Activated CD4-positive, alpha-beta T cell treated with anti-CD3 and anti-CD28 coated beads for 1 hour (primary cell): ENCODE data around the gene SDK1.

ENCODE experiments used
- DNase-seq: peaks from one replicate; pipeline ENCODE4 v3.0.0-alpha.2; 2020

Gene SDK1

DNA sequence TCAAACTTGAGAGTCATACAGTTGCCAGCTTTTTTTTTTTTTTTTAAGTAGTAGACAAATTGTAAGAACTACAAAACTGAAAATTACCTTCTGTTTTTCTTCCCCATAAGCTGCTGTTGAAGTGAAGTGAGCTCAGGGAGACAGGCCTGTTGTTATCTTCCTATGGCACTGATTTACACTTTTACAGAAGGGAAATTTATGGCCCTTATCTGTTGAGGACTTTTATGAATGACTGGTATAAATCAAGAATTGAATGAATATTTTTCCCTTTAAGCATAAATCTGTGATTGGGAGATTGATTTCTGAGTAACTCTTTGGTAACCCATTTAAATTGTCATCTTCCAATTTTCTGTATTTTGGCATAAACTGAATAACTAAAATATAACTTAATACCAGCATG lies 124.0 kb downstream of the SDK1 start:
- DNase-seq = no peak

DNA sequence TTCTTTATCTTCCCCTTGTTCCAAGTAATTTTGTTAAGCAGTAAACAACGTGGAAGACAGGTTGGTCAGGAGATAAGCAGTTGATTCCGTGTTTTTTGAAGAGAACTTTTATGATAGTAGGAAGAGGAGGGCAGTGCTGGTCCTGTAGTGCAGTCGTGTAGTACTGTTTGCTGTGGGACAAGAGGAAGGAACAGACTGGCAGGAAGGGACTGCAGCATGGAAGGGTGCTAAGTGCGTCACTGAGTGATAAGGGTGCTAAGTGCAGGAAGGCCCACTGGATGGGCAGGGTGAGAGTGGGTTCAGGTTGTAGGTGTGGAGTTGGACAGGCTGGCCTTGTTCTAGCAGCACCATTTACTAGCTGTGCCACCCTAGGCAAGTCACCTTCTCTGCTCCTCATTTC lies 125.0 kb downstream of the SDK1 start:
- no peak for DNase-seq

DNA sequence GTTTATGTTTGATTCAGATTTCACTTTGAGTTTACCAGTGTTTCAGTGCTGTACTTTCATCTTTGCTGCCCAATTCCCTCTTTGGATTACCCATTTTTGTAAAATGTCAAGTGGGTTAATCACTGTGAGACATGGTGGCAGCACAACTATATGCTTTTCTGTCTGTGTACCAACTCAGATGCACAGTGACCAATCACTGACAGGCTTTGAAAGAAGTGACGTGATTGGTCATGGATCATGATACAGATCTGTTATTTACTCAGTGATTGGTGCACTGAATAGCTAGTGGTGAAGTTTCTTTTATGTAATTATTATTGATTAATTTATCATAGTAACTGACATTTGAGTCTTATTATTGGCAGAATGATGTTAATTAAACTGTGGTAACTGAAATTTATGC lies 126.9 kb downstream of the SDK1 start:
- DNase-seq = no peak

DNA sequence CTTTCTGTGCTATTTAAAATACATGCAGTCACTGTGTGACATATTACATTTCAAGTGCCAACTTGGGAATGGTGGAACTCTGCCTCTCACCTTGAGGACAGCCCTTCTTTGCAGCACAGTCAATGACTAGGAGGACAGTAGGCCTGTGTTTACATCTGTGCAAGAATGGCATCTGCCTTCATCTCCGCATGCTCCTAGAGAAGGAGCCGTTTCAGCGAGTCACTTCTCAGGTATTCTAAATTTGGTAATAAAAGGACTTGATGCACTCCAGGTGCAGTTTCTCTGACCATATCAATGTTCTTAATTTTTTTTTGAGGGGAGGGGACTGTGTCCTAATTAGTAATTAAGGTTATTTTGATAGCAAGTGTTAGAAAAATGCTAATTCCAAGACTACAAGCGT lies 128.9 kb downstream of the SDK1 start:
- no peak for DNase-seq

DNA sequence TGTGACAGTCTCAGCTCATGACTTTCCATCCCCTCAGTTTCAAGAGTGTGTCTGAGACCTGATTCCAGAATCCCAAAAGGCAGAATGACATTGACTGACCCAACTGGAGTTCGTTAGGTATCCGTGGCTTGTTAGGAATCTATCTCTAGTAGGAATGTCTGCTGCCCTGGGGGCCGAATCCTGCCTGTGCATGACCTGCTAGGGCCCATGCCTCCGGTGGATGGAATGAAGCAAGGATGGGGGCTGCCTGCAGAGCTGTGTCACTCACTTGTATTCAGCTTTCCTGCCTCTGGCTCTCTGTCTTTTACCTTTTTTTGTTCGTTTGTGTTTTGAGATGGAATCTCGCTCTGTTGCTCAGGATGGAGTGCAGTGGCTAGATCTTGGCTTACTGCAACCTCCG lies 129.5 kb downstream of the SDK1 start:
- no peak for DNase-seq

DNA sequence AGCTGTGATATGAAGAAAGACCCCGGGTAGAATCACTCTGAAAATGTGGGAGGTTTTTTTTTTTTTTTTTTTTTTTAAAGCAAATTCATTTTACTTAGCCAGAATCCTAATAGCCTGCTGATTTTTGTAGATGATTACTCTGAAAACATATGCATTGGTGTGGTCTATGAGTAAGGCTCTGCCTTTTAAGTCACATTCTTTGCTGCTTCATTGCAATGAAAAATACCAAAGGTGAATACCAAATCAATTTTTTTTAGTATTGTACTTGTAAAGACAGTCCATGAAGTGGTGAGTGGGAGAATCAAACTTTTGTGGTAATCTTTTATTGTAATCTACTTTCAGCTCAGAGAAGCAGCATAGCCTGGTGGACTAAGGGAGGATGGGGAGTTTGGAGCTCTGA lies 130.3 kb downstream of the SDK1 start:
- no peak for DNase-seq

DNA sequence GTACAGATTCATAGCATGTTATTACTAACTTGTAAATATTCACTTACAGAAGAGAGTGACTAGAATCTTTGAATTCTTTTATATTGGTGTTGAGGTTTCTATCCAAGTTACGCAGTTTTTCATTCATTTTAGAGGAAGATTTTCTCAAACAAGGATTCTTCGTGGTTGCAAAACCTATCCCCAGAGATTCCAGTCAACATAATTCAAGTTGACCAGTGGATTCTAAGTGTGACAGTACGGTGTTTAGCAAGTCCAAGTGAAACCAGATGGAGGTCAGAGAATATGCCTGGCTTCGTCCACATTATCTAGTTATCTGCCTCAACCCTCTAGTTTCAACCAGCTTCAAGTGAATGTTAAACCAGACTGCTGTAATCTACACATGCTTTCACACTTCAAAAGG lies 131.9 kb downstream of the SDK1 start:
- DNase-seq = no peak

DNA sequence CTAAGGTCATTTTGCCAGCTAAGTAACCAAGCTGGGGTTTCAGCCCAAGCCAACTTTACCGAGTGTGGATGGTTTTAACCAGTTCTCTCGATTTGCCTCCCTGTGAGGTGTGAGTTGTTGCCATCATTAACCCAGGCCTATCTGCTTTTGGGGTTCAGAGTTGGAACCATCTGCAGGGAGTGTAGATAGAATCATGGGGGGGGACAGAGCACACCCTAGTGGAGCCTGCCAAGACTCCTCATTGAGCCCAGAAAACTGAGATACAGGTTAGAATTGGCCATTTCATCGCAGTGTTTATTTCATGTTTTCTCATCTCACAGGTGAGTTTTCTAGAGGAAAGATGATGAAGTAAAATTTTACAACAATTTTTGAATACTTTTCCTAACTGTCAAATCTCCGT lies 133.6 kb downstream of the SDK1 start:
- DNase-seq = no peak

DNA sequence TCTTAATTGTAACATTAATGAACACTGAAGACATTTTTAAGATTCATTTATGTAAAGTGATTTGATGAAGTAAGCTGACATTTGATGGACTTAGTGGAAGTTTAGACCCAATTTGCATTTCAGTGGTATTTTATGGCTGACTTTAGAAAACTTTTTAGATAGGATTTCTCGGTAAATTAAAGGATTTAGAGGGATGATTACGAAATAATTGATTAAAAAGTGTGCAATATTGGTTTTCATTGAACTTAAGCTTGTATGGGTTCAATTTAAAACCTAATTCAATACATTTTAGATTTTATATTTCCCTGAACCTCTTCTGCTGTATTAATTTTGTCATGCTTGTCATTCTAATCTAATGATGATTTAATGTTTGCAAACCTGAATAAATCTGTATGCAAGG lies 135.1 kb downstream of the SDK1 start:
- DNase-seq = no peak

DNA sequence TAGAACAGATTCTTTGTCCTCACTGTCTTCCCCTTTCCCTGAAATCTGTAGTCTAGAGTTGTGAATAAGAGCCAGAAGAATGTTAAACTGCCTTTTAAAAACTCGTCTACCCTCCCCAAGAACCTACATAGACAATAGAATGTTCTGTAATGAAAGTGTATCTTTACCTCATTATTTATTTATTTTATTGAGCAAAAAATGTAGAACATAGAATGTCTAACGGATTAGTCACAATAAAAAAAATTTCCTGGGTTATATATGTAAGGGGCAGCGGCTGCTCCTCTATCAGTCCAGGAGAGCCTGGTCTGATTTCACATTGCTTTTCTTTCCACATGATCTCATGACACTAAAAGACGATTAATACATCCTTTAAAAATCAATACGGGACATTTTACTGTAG lies 135.7 kb downstream of the SDK1 start:
- DNase-seq = no peak

DNA sequence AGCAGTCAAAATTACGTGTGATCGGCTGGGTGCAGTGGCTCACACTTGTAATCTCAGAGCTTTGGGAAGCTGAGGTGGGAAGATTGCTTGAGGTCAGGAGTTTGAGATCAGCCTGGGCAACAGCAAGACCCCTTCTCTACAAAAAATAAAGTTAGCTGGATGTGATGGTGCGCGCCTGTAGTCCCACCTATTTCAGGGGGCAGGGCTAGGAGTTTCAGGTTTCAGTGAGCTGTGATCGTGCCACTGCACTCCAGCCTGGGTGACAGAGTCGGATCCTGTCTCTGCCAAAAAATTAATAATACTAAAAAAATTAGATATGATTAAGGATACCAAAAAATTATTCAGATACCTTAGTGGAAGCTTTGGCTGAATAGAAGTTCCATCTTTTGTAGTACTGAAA lies 136.4 kb downstream of the SDK1 start:
- DNase-seq = no peak

DNA sequence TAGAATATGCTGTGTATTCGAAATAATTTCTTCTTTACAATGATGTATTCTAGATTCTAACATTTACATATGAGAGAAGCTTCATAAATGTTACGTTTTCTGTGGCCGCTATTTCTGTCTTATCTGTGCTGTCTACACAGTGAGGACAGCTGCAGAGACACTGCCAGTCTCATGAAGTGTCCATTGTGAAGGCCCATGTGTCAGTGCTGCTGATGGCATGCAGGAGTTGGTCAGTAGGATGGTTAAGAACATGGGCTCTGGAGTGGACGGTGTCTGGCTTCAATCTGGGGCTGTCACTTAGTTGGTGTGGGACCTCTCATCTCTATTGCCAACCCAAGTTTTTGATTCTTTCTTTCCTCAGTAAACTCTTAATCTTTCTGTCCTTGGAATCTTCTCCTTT lies 137.3 kb downstream of the SDK1 start:
- DNase-seq = no peak

DNA sequence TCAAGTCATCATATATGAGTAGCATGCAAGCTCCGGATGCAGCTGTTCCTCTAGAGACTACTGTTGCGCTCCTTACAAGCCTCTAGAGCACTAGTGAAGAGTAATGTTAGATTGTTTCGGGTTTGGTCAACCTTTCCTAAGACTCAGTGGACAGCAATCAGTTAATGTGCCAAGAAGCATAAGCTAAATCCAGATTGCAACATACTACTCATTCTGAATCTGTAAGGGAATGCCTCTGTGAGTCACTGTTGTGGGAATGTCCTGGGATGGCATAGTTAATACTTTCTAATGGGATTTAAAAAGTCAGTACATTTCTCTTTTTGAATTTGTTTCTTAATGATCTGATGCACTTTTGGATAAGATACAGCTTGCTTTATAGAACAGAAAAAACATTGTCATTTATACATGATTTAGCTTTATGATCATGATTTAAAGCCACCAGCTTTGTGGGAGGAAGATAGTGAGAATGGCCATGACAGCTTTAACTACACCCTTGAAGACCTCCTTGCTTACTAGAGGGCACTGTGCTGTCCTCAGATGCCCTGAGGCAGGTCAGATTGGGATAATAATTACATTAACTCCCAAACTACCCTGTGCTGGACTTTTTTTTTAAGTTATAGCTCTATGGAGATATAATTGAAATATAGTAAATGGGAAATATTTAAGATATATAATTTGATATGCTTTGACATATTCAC lies 138.4 kb downstream of the SDK1 start:
- no peak for DNase-seq

DNA sequence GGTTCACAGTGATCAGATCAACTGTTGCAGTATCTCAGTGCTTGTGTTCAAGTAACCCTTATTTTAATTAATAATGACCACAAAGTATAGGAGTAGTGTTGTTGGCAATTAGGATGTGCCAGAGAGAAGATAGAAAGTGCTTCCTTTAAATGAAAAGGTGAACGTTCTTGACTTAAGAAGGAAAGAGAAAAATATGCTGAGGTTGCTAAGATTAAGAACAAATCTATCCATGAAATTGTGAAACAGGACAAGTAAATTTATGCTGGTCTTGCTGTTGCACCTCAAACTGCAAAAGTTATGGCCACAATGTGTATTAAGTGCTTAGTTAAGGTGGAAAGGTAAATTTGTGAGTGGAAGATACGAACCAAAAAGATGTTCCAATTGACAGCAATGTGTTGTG lies 139.5 kb downstream of the SDK1 start:
- DNase-seq = no peak

DNA sequence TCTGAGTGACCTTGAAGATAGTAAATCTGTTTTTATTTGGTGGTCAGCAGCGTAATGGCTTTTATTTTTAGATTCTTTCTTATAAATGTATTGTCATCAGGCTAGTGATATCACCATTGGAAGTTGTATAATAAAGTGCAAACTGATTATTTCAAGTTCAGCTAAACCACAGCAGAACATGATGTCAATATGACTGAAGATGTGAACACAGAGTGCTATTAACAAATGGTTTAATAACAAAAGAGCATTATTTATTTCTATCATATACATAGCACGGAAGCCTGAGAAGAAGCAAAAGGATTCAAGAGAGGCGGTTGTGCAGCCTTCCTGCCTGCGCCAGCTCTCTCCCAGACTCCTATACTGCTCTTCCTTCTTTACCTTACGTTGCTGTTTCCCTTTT lies 142.7 kb downstream of the SDK1 start:
- DNase-seq = no peak

DNA sequence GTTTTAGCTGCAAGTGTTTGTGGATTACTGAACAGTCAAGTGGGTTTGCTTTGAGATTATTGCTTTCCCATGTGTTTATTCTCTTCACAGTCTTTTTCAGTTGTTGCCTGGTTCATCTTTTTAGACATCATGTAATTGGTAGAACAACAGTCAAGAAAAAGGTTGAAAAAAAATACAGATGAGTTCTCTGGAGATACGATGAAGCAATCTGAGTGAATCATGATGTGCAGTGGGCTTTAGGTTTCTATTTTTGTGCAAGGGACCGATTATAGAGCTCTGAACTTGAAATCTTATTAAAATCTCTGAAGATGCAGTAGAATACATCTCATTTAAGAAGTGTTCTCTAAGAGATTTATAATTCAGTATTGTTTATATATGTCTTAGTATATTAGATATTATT lies 145.7 kb downstream of the SDK1 start:
- no peak for DNase-seq

DNA sequence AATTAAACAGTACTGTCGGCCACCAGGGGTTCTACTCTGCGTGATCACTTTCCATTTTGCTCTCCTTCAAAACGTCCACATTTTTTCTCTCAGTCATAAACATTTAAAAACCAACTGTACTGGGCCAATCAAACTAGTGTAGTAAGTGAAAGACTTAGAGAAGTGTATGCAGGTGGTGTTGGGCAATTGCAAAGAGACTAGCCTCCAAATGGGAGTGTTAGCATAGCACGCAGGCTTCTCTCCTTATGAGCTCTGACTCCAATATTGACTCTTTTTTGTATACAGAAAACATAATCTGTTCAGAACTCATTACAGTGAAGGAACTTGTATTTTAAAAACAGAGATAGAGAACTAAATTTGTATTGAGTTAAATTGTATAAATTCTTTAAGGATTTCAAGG lies 150.6 kb downstream of the SDK1 start:
- no peak for DNase-seq

DNA sequence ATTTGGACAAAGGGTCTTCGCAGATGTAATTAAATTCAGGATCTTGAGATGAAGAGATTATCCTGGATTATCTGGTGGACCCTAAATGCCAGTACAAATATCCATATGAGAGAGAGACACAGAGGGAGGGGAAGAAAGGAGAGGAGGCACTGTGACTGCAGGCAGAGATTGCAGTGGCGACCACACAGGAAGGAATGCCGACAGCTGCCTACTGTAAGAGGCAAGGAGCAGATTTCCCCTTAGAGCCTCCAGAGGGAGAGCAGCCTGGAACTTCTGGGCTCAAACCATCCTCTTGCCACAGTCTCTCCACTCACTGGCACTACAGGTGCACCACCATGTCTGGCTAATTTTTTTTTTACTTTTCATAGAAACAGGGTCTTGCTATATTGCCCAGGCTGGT lies 152.3 kb downstream of the SDK1 start:
- DNase-seq = no peak

DNA sequence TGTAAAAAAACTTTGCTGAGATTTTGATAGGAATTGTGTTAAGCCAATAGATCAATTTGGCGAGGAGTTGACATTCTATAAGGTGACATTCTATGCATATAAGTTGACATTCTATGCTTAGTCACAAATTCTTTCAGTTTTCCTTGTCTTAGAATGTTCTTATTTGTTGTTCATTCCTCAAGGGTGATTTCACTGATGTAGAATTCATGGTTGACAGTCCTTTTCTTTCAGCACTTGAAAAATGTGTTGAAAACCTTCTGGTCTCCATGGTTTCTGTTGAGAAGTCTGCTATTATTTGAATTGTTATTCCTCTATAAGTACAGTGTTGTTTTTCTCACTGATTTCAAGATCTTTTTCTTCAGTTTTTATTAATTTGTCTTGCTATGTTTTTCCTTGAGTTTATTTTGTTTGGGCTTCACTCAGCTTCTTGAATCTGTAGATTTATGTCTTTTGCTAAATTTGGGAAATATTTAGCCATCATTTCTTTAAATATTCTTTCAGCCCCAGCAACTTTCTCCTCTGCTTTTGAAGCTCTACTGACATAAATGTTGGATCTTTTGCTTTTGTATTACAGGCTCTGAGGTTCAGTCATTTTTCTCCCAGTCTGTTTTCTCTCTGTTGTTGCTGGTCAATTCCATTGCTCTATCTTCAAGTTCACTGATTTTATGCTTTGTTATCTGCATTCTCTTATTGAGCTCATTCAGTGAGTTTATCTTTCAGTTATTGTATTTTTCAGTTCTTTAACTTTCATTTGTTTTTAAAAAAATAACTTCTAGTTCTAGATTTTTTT lies 154.9 kb downstream of the SDK1 start:
- DNase-seq = no peak

DNA sequence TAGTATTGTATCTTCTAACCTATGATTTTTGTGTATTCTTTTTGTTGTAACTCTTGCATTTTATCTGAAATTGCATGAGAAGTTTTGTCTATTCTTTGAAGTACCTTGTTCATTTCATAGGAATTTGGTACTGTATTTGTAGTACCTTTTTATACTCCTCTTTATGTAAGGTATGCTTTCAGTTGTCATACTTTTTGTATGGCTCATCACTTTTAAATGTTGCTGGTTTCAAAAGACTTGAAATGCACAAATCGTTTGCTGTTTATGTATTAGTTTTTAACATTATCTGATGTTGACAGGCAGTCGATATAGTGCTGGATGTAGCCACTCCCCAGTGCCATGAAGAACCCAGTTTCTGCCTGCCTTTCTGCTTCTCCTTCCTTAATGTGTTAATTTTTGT lies 158.1 kb downstream of the SDK1 start:
- no peak for DNase-seq

DNA sequence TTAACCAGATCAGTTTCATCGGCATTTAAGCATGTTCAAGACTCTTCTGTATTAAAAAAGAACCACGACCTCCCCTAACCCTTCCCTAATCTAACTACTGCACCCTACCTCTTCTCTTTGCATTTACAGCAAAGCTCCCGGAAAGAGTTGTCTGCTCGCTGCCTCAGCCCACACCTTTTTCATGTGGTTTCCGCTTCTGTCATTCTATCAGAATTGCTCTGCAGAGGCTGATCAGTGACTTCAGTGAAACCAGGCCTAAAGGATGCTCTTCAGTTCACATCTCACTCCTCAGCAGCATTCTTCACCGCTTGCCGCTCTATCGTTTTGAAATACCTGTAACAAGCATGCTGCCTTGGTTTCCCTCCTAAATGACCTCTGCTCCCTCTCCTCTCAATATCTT lies 160.9 kb downstream of the SDK1 start:
- DNase-seq = peak; percentile 46

DNA sequence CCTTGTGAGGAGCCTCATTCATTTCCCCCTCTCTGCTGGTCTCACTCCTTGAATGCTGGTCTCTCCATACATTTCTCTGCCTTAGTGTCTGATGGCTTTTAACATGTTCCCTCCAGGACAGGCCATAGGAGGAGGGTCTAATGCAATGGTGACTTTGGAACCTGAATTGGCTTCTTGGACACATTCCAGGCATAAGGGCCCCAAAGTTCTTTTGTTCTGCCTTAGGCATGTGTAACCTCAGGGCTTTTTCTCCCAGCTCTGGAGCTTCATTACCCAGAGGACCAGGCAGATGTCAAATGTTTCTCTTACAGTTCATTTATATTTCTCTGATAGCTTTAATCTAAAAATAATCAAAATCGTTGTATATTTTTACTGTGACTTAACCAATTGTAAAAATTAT lies 162.6 kb downstream of the SDK1 start:
- DNase-seq = no peak

DNA sequence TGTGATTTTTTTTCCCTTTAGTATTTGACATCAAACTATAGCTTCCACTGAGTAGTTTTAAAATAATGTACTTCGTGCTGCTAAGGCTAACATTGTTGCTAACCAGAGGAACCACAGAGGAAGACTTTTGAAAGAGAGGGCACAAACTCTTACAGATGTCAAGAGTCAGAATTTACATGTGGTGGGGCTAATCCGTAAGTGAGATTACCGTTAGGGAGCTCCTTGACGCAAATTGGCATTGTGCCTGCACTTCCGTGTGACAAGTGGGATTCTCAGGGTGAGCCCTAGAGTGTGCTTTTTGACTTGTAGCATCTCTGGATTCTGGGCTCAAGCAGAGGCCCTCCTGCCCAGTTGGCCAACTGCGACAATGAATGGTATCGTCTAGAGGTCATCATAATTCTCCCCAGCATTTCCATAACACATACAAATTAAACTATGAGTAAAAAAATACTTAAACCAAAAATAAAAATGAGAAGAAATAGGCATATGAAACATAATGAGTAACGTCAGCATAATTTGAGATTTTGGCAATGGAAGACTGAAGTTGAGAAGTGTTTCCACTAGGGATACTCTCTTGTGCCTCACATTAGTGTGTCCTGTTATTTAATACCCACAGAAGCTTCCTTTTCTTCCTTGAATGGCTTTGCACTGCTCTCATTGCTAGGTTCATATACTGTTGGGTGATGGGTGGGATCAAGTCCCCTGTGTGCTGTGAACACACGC lies 164.0 kb downstream of the SDK1 start:
- DNase-seq = no peak

DNA sequence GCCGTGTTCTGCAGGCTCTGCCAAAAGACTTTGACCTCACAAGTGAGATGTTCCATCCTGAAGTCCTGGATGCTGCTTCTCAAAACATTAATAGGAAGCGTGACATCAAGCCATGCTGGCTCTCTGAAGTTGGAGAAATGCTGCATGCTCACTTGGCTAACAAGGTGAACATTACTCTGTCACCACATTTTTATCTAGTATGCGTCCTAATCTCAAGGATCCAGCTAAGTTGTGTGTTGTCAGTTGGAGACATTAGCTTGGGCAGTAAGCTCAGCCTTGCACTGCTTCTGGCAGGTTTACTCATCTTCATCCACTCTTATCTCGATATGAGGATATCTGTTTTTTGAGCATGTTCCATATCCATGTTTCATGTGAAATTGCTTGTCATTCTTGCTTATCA lies 165.2 kb downstream of the SDK1 start:
- no peak for DNase-seq
